ENCODE measurements around the gene SALL2.
A peak's percentile ranks its signal among the peaks of the same experiment; 100 is the strongest.

Gene SALL2

GRCh38 chr14:21520767-21521166, 5.4 kb downstream of the SALL2 start:
- no peak for DNase-seq (ENCODE audit: low read depth)
- no peak overlapping the region for H3K4me3 ChIP-seq (ENCODE audit: low read length)
- TF ChIP-seq, protein P1, sequence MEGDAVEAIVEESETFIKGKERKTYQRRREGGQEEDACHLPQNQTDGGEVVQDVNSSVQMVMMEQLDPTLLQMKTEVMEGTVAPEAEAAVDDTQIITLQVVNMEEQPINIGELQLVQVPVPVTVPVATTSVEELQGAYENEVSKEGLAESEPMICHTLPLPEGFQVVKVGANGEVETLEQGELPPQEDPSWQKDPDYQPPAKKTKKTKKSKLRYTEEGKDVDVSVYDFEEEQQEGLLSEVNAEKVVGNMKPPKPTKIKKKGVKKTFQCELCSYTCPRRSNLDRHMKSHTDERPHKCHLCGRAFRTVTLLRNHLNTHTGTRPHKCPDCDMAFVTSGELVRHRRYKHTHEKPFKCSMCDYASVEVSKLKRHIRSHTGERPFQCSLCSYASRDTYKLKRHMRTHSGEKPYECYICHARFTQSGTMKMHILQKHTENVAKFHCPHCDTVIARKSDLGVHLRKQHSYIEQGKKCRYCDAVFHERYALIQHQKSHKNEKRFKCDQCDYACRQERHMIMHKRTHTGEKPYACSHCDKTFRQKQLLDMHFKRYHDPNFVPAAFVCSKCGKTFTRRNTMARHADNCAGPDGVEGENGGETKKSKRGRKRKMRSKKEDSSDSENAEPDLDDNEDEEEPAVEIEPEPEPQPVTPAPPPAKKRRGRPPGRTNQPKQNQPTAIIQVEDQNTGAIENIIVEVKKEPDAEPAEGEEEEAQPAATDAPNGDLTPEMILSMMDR (conservative IDR thresholded peaks at IDR 0.05; ENCODE audit: low read length) = no peak

DNA sequence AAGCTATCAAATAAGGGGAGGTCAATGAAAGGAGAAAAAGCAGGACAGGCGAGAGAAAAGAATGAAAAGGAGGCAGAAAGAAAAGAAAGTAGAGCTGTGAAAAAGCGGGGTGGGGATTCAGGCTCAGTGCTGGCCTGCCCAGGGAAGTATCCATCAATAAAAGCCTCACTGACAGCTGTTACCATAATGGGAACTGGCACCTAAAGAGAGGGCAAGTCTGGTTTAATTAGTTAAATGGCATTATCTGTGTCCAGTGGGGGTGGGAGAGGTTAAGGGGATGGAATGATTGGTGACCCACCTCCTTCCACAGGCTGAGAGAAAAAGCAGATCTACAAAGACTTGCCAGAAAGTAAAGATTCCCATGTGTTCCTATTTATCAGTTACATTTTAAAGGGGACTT, 7.4 kb downstream of the SALL2 start:
- no peak overlapping the region for H3K4me3 ChIP-seq (ENCODE audit: low read length)
- TF ChIP-seq, protein P1 (conservative IDR thresholded peaks at IDR 0.05; ENCODE audit: low read length) = no peak
- DNase-seq (ENCODE audit: low read depth) = no peak

DNA sequence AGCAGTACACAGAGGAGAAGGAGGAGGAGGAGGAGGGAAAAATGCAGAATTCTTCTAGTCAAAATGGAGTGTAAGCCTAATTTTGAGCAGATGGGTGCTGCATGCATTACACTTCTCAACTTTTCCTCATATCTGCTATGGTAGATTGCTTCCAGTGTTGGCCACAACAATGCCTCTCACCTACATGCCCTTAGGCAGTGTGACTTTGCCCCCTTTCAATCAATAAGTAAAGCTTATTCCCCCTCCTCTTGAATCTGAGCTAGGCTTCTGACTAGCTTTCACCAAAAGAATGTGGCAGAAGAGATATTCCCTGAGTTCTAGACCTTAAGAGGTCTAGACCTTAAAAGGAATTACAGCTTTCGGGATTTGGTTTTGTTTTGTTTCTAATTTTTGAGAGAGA, 11.8 kb downstream of the SALL2 start:
- TF ChIP-seq, protein P1 (conservative IDR thresholded peaks at IDR 0.05; ENCODE audit: low read length) = no peak
- H3K4me3 ChIP-seq (ENCODE audit: low read length) = no peak overlapping the region
- no peak for DNase-seq (ENCODE audit: low read depth)

DNA sequence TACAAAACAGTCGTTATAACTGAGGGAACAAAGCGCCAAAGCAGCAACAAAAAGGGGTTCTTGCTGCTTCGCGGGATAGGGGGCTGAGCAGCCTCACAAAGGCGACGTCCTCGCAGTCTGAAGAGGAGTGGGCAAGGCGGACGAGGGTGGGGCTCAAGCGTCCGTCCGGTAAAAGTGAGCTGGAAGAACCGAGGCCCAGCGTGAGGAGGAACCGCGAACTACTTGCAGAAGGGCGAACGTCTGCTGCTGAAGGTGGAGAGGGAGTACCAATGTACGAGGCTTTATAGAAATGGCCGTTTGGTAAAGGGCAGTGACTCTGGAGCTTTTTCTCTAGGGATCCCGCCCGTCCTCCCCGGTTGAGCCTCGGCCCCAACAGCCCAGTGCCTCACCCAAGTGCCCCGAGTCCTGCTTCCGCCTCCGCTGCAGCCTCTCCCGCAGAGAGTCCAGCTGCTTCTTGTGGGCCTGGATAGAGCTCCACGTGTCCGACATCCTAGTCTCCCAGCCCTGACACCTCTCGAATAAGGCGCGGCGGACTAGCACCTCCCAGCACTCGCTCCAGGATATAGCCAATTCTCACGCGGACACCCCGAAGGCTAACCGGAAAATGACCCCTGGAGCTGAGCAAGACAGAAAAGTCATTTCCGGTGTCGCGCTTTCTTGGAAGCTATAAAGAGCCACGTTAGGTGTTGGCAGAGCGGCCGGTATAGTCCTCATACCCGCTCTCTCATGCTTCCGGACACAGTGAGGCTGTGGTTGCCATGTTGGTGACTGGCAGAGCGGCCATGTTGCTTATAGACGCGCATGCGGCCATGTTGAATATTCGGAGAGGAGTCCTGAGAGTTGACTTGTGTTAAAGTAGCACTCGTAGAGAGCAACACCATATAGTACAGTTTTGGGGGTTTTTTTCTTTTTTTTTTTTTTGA, 15.2 kb downstream of the SALL2 start, which contains the start of gene METTL3:
METTL3 (minus strand) TSS at position 606 of the 923 bp plus-strand sequence; CDS start at position 489, 117 bp downstream.
- H3K4me3 ChIP-seq (ENCODE audit: low read length) = peak within 1 kb of the TSS; percentile 98
- DNase-seq (ENCODE audit: low read depth) = peak; percentile 99
- TF ChIP-seq, protein P1 (conservative IDR thresholded peaks at IDR 0.05; ENCODE audit: low read length) = no peak

DNA sequence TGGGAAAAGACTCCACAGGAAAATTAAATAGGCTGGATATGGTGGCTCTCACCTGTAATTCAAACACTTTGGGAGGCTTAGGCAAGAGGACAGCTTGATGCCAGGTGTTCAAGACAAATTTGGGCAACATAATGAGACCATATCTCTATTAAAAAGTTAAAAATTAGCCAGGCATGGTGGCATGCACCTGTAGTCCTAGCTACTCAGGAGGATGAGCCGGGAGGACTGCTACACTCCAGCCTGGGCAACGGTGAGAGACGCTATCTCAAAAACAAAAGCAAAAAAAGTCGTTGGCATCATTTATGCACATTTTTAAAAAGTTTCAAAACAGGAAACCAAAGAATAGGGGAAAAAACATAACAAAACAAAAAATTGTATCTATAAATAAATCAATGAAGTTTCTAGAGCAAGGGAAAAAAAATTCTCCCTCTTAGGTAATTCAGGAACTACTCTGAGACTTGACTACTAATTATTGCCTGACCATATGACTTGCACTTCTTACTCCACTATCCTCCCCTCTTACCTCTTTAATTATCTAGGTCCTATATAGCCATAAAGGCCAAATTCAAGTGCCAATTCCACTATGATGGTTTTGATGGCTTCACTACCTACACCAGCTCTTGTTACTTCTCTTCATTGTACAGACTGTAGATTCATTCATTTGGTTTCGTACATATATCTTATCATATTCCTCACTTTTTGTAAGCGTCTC, 16.6 kb downstream of the SALL2 start:
- peak overlapping the region; percentile 98 for H3K4me3 ChIP-seq (ENCODE audit: low read length)
- no peak for DNase-seq (ENCODE audit: low read depth)
- TF ChIP-seq, protein P1 (conservative IDR thresholded peaks at IDR 0.05; ENCODE audit: low read length) = no peak

DNA sequence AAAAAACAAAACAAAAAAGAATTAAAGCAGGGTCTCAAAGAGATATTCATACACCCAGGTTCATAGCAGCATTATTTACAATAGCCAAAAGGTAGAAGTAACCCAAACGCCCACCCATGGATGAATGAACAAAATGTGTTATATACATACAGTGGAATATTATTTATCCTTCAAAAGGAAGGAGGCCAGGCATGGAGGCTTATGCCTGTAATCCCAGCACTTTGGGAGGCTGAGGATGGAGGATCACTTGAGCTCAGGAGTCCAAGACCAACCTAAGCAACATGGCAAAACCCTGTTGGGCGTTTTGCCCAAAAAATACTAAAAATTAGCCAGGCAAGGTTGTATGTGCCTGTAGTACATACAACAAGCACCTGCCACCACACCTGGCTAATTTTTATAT, 19.6 kb downstream of the SALL2 start:
- no peak for DNase-seq (ENCODE audit: low read depth)
- H3K4me3 ChIP-seq (ENCODE audit: low read length) = no peak overlapping the region
- TF ChIP-seq, protein P1 (conservative IDR thresholded peaks at IDR 0.05; ENCODE audit: low read length) = no peak

Data from AG10803 (cell line).